Stimulated activated CD8-positive, alpha-beta memory T cell treated with anti-CD3 and anti-CD28 coated beads, Interleukin-15, amount 100 ng/mL, for 1 hour (primary cell): ENCODE data around the gene PRKACA.
"Not testable (repeated sequence)": the region's sequence is repeated elsewhere in the genome, so short reads cannot be mapped to it uniquely, and the experiment has no call there.

Source experiments
- DNase-seq: peaks from one replicate; pipeline ENCODE4 v3.0.0-alpha.2; 2020; ENCODE audit warnings: low read depth

Gene PRKACA

GRCh38 chr19:14066134-14066533 is 51.4 kb downstream of the PRKACA start:
- DNase-seq = no peak

DNA sequence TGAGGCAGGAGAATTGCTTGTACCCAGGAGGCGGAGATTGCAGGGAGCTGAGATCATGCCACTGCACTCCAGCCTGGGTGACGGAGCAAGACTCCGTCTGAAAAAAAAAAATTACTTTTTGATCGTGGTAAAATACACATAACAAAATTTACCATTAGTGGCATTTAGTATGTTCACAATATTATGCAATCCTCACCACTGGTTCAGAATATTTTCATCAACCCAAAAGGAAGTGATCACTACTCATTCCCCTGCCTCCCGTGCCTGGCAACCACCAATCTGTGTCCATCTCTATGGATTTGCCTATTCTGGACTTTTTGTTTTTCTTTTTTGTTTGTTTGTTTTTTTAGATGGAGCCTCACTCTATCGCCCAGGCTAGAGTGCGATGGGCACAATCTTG is 54.5 kb downstream of the PRKACA start:
- no peak for DNase-seq

DNA sequence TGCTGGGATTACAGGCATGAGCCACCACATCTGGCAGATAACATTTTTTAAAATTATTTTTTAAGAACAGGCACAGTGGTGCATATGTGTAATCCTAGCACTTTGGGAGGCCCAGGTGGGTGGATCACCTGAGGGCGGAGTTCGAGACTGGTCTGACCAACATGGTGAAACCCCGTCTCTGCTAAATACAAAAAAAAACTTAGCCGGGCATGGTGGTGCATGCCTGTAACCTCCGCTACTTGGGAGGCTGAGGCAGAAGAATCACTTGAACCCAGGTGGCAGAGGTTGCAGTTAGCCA is 55.1 kb downstream of the PRKACA start:
- DNase-seq = no peak

- no peak for DNase-seq
Measured at GRCh38 chr19:14061751-14062557, 55.6 kb downstream of the PRKACA start, which contains the start of gene PALM3. Gene PALM3 (minus strand): TSS chr19:14062076. CDS start chr19:14061980, 96 bp downstream.

- DNase-seq = no peak
Measured at GRCh38 chr19:14061081-14061749, 56.3 kb downstream of the PRKACA start.

GRCh38 chr19:14059652-14060155 is 57.9 kb downstream of the PRKACA start:
- DNase-seq = no peak

DNA sequence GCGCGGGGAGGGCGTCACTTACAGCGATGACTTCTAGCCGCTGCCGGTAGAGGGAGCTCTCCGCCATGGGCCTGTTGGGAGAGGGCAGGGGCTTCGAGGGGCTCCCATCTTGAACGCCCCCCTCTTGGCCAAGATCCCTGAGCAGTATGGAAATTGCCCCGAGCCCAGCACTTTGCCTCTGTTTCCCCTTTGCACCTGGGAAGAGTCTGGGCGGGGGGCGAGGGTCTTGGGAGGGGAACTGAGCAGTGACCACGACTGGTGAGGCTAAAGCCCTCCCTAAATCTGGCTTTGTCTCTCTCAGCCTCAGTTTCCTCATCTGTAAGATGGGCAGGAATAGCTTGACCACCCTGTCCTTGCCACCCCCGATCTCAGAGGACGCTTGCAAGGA is 58.5 kb downstream of the PRKACA start:
- peak; percentile 32 for DNase-seq

- no peak for DNase-seq
Measured at GRCh38 chr19:14058182-14059092, 59.1 kb downstream of the PRKACA start.

GRCh38 chr19:14056741-14057356 is 60.7 kb downstream of the PRKACA start:
- no peak for DNase-seq

- no peak for DNase-seq
Measured at GRCh38 chr19:14056069-14056666, 61.4 kb downstream of the PRKACA start.

GRCh38 chr19:14055396-14055795 is 62.2 kb downstream of the PRKACA start:
- DNase-seq = no peak

- no peak for DNase-seq
Measured at GRCh38 chr19:14054721-14055120, 62.8 kb downstream of the PRKACA start.

DNA sequence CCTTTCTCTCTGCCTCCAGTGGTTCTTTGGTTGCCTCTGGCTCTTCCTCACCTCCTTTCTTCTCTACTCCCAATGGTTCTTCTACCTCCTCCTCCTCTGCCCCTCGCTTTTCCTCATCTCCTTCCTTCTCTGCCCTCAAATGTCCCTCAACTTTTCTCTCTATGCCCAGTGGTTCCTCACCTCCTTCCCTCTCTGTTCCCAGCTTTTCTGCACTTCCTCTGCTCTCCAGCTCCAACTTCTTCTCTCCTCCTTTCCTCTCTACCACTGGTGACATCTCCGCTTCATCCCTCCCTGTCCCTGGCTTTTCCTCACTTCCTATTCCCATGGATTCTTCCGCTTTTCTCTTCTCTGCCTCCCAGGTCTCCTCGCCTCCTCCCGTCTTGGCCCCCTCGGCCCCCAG is 63.5 kb downstream of the PRKACA start:
- no peak for DNase-seq

GRCh38 chr19:14053500-14053899 is 64.1 kb downstream of the PRKACA start:
- no peak for DNase-seq

DNA sequence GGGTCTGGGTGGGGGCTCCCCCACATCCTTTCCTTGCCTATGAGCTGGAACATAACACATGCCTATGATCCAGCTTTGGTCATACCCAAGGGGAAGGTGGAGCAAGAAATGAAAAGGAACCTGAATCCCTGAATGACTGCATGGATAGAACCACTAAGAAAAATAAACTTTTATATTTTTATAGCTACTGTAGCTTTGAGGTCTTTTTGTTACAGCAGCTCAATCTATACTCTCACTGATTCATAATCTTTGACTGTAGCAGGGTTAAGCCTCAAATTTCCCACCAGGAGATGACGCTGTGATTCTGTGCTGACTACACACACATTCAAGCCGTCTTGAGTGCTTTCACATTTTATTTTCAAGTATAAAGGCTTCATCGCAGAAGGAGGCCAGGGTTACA is 64.5 kb downstream of the PRKACA start:
- DNase-seq = no peak

GRCh38 chr19:14052470-14052869 is 65.1 kb downstream of the PRKACA start:
- DNase-seq = no peak

DNA sequence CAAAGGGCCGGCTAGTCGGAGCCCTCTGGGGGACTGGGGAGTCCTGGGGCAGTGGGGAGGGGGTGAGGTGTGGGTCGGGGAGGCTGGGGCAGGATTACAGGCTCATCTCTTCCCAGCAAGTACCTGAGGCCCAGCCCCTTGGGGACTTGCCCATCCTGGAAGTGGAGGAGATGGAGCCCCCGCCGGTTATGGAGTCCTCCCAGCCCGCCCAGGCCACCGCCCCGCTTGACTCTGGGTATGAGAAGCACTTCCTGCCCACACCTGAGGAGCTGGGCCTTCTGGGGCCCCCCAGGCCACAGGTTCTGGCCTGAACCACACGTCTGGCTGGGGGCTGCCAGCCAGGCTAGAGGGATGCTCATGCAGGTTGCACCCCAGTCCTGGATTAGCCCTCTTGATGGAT is 65.6 kb downstream of the PRKACA start:
- DNase-seq = no peak

DNA sequence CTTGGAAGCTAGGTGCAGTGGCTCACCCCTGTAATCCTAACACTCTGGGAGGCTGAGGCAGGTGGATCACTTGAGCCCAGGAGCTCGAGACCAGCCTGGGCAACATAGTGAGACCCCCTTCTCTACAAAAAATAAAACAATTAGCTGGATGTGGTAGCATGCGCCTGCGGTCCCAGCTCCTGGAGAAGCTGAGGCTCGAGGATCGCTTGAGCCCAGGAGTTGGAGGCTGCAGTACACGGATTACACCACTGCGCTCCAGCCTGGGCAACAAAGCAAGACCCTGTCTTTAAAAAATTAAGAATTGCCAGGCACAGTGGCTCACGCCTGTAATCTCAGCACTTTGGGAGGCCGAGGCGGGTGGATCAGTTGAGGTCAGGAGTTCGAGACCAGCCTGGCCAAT is 66.6 kb downstream of the PRKACA start:
- not testable (repeated sequence) for DNase-seq

DNA sequence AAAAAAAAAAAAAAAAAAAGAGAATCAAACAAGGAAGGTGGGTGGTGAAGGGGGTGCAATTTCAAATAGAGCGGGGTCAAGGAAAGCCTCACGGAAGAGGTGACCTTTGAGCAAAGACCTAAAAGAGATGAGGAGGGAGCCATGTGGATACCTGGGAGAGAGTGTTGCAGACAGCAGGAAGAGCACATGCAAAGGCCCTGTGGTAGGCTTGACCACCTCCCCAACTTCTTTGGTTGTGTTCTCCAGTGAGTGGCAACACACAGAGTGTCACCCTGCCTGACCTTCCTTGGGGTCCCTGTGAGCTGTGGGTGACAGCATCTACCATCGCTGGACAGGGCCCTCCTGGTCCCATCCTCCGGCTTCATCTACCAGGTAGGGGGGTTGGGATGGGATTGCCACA is 67.0 kb downstream of the PRKACA start:
- no peak for DNase-seq

- peak; percentile 73 for DNase-seq
Measured at GRCh38 chr19:14048443-14049153, 69.0 kb downstream of the PRKACA start.

DNA sequence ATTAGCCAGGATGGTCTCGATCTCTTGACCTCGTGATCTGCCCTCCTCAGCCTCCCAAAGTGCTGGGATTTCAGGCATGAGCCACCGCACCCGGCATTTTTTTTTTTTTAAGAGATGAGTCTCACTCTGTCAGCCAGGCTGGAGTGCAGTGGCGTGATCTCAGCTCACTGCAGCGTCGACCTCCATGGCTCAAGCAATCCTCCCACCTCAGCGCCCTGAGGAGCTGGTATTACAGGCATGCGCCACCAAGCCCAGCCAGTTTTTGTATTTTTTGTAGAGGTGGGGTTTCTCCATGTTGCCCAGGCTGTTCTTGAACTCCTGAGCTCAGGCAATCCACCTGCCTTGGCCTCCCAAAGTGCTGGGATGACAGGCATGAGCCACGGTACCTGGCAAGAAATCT is 69.7 kb downstream of the PRKACA start:
- not testable (repeated sequence) for DNase-seq
